Cardiac septum (tissue), 1 donor: ENCODE measurements around the gene CEBPE. TPM values are rescaled to one million over a fixed set of nuclear protein-coding genes. Genes with fewer than 3 reads are reported as not detected.
"Not testable (repeated sequence)": the region's sequence is repeated elsewhere in the genome, so short reads cannot be mapped to it uniquely, and the experiment has no call there.

ENCODE experiments used
- DNase-seq: peaks from one replicate; pipeline ENCODE4 v3.0.0-alpha.2; 2020; ENCODE audit warnings: low spot score
- intact Hi-C: fragments of 100-400 bp; cut with DNase I; formaldehyde crosslinking; loops from one replicate; pipeline ENCODE4 v1.14.0; 2022
- total RNA-seq: library from RNA; stranded (reverse); fragmentation: NEBNext Ultra II Directional; extraction: Animal tissue kit (Norgen Biotek cat#: 25700); gene quantifications from one replicate; pipeline ENCODE4 v1.2.1, GENCODE V29; 2021
- donor health status: DM: no; HTN: no; CAD: no.

CEBPE gene
- total RNA-seq, 1 donor from 2014 or later: not detected

GRCh38 chr14:23125011-23125410 is 6.0 kb upstream of the CEBPE start:
- intact Hi-C loops: no loop called here
- no peak for DNase-seq

DNA sequence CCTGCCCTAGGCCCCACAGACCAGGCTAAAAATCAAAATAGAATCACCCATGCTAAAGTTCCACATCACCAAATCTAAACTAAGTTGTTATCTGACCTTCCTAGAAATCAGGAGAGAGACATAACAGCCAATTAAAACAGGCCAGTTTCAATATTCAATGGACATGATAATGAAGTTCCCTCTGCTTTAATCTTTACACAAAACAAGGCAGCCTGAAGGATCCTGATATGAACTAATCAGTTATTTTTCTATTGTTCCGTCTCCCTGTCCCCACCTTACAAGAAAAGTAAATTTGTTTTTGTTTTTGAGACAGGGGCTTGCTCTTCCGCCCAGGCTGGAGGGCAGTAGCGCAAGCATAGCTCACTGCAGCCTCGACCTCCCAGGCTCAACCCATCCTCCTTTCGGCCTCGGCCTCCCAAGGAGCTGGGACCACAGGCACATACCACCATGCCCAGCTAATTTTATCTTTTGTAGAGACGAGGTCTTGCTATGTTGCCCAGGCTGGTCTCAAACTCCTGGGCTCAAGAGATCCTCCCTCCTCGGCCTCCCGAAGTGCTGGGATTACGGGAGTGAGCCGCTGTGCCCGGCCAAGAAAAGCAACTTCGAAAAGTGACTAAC is 5.4 kb upstream of the CEBPE start:
- no peak for DNase-seq
- intact Hi-C loops: no loop called here

GRCh38 chr14:23123419-23123818 is 4.4 kb upstream of the CEBPE start:
- no peak for DNase-seq
- intact Hi-C loops: no loop called here

- DNase-seq: no peak
- intact Hi-C loops: no loop called here
These were observed 3.0 kb upstream of the CEBPE start for GRCh38 chr14:23122086-23122485.

DNA sequence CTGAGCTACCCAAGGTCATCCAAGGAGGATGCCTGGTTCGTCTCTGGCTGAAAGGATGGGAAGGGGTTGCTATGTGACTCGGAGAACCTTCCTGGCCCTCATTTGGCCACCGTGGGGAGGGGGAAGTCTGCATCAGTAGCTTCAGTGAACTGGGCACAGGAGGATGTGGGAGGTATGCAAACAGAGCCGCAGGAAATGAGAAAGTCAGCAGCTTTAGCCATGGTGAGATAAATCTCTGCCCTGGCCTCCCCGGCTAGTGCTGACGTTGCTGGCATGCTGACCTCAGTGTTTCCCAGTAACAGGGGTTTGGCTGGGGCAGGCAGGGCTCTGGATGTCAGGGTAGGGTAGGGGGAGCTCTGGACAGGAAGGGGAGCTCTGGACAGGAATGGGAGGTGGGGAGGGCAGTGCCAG is 2.3 kb upstream of the CEBPE start:
- no peak for DNase-seq
- intact Hi-C loops: no loop called here

GRCh38 chr14:23120541-23121251 is 1.6 kb upstream of the CEBPE start:
- intact Hi-C loops: loop anchor here (1.0 kb wide), 1 partner anchor 67 kb away; no protein-coding TSS in a partner anchor
- peak; percentile 96 for DNase-seq

- DNase-seq: no peak
- intact Hi-C loops: loop anchor here (1.0 kb wide), 1 partner anchor 68 kb away; no protein-coding TSS in a partner anchor
These were observed 590 bp upstream of the CEBPE start for GRCh38 chr14:23119363-23120327.

GRCh38 chr14:23117371-23118020 is 1.6 kb downstream of the CEBPE start:
- intact Hi-C loops: no loop called here
- DNase-seq: no peak

DNA sequence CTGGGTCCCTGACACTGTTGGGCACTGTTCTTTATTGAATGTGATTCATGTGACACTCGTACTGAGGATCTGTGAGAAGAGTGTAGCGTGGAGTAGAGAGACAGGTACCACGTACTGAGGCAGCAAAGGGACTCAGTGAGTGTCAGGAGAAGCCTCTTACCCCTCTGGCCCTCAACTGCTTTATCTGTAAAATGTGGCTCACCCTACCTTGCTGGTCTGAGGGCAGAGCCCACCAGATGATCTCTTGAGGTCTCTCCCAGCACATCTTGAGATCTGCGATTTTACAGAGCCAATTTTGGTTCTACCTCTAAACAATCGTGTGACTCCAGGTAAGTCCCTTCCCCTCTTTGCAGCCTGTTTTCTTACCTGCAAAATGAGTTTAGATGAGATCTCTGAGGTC is 3.1 kb downstream of the CEBPE start:
- DNase-seq: no peak
- intact Hi-C loops: no loop called here

DNA sequence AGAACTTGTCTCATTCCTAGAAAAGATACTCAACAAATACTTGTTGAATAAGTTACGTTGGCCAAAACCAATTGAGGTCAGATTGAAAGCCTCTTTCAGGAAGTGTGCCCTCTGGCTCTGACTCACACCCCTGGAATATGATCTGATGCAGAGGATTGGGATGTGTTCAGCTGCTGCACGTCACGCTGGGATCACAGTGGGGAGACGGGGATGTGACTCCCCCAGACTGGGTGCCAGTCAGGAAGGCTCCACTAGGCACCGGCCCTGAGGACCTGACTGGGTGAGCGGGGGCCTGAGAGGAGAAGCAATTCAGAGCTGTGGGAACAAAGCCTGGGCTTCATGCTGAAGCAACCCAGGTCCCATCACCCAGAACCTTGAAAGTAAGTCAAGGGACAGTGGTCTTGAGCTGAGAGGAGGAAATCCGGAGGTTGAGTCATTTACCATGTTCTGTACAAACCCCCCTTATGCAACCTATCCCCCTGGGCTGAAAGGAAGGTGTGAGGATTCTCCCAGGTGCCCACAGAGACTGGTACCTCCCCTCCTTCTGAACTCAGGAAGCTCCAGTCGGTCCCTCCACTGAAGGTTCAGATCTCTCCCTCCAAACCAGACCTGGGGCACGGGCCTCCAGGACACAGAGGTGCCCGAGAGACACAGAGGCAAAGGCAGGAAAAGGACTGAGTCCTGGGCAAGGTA is 3.9 kb downstream of the CEBPE start:
- no peak for DNase-seq
- intact Hi-C loops: no loop called here

- intact Hi-C loops: no loop called here
These were observed 4.4 kb downstream of the CEBPE start for GRCh38 chr14:23114669-23115038.

DNA sequence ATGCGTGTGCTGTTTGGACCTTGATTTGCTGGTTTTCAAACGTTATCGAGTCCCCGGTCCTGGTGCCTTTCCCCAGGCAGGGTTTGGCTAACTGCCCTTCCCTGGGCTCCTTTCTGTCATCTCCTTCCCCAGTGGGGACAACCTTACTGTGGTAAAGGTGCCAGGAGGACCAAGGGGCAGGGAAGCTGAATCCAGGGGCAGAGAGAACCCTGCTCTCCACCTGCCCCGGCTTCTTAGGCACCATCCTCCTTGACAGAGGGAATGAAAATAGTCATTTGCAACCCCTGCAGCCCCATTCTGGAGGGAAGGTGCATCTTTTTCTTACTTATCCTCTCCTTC is 5.0 kb downstream of the CEBPE start:
- DNase-seq: no peak
- intact Hi-C loops: no loop called here

More at GRCh38 chr14:23114669-23115038, 4.4 kb downstream of the CEBPE start:
- DNase-seq: no peak

GRCh38 chr14:23113431-23114119 is 5.5 kb downstream of the CEBPE start:
- intact Hi-C loops: no loop called here

DNA sequence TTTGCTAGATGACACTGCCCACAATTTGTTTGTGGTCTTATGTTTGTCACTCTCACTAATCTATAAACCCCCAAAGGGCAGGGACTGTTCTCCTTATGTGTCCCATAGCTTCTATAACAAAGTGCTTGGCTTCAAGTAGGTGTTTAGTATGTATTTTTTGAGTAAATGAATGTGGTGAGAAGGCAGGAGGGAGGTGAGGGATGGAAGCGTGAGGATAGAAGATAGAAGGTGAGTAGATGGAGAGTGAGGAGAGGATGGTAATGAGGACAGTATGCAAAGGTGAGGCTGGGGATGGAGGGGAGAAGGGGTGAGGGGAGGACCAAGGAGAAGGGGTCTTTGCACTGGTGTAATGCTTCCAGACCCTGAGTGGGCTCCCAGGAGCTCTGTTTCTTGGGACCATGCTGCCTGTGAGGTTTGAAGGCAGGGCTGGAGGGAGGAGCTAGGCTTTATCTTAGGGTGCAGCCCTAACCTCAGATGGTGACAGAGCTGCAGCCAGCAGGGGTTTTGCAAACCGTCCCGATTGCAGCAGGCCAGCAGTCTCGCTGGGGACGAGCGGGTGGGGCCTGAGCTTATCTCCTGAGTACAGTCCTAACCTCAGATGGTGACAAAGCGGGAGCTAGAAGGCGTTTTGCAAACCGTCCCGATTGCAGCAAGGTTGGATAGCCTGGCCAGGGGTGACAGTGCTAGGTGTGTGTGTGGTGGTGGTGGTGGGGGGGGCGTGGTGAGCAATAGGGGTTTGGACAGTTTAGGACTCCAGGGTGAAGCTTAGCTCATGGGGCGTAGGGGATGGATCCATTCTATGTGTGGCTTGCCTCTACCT is 6.5 kb downstream of the CEBPE start:
- DNase-seq: no peak
- intact Hi-C loops: no loop called here

More at GRCh38 chr14:23113431-23114119, 5.5 kb downstream of the CEBPE start:
- DNase-seq: no peak

GRCh38 chr14:23110579-23111365 is 8.3 kb downstream of the CEBPE start:
- intact Hi-C loops: no loop called here
- DNase-seq: no peak

- intact Hi-C loops: no loop called here
- no peak for DNase-seq
These were observed 9.3 kb downstream of the CEBPE start for GRCh38 chr14:23109769-23110168.

DNA sequence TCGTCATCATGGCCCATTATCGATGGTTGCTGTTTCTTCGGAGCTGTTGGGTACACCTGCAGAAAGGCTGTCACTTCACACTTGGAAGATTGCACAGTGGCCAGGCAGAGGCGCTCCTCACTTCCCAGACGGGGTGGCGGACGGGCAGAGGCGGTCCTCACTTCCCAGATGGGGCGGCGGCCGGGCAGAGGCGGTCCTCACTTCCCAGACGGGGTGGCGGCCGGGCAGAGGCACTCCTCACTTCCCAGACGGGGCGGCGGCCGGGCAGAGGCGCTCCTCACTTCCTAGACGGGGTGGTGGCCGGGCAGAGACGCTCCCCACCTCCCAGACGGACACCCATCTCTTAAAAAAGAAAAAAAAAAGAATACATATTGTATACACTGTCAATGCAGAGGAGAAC is 10.9 kb downstream of the CEBPE start:
- intact Hi-C loops, DNase-seq: not testable (repeated sequence)
